GM23338 (cell line): ENCODE results near the gene RAB11FIP4. TPM values are rescaled to one million over a fixed set of nuclear protein-coding genes. Genes with fewer than 3 reads are reported as not detected.

ENCODE experiments used
- ATAC-seq: fragments of 200-7000 bp; cut with Tn5 transposase; 3 replicates; pipeline ENCODE4 v1.9.1; 2020
- DNase-seq: peaks from one replicate; pipeline ENCODE4 v3.0.0-alpha.2; 2015; ENCODE audit warnings: low spot score
- H2AFZ ChIP-seq: fragments of 200-600 bp; sonication (generic); 2 replicates; pipeline ENCODE4 v1.8.0; 2016; ENCODE audit warnings: antibody characterized with exemption, mild to moderate bottlenecking, moderate library complexity
- H3F3A ChIP-seq: fragments of 200-600 bp; sonication (generic); replicated peaks from 2 replicates; pipeline ENCODE4 v1.8.0; 2017; ENCODE audit warnings: antibody characterized with exemption, mixed run types, low read depth
- H3K27ac ChIP-seq: fragments of 200-600 bp; sonication (generic); 2 replicates; pipeline ENCODE4 v1.6.1; 2016; ENCODE audit warnings: low read depth
- H3K27me3 ChIP-seq: fragments of 200-600 bp; sonication (generic); 2 replicates; pipeline ENCODE4 v1.8.0; 2016; ENCODE audit warnings: mild to moderate bottlenecking, mixed run types, moderate library complexity; ENCODE audit not compliant: insufficient read depth
- H3K36me3 ChIP-seq: fragments of 200-600 bp; sonication (generic); 2 replicates; pipeline ENCODE4 v1.8.0; 2016; ENCODE audit warnings: mild to moderate bottlenecking; ENCODE audit not compliant: insufficient read depth
- H3K4me1 ChIP-seq: fragments of 200-600 bp; sonication (generic); 2 replicates; pipeline ENCODE4 v1.8.0; 2016; ENCODE audit warnings: mild to moderate bottlenecking, moderate library complexity; ENCODE audit not compliant: insufficient read depth
- H3K4me2 ChIP-seq: fragments of 200-600 bp; sonication (generic); 2 replicates; pipeline ENCODE4 v1.7.1; 2017; ENCODE audit warnings: mixed run types
- H3K4me3 ChIP-seq: fragments of 200-600 bp; sonication (generic); 2 replicates; pipeline ENCODE4 v1.6.1; 2016; ENCODE audit warnings: mixed run types
- H3K79me2 ChIP-seq: fragments of 200-600 bp; sonication (generic); replicated peaks from 2 replicates; pipeline ENCODE4 v1.8.0; 2017; ENCODE audit warnings: mild to moderate bottlenecking; ENCODE audit not compliant: insufficient read depth
- H3K9me2 ChIP-seq: fragments of 200-600 bp; sonication (generic); 2 replicates; pipeline ENCODE4 v1.8.0; 2017; ENCODE audit not compliant: insufficient read depth
- H4K20me1 ChIP-seq: fragments of 200-600 bp; sonication (generic); replicated peaks from 2 replicates; pipeline ENCODE4 v1.8.0; 2017; ENCODE audit warnings: mild to moderate bottlenecking; ENCODE audit not compliant: insufficient read depth
- H3K27ac Mint-ChIP-seq: 2 replicates; pipeline ENCODE4 v1.8.0; 2020; ENCODE audit warnings: inconsistent platforms, mild to moderate bottlenecking, moderate library complexity, mixed read lengths
- H3K27me3 Mint-ChIP-seq: 3 replicates; pipeline ENCODE4 v1.8.0; 2022; ENCODE audit warnings: low read depth, mild to moderate bottlenecking, moderate library complexity, mixed read lengths, inconsistent platforms; ENCODE audit not compliant: insufficient read depth, poor library complexity
- H3K36me3 Mint-ChIP-seq: 3 replicates; pipeline ENCODE4 v1.8.0; 2021; ENCODE audit warnings: low read depth, mild to moderate bottlenecking, inconsistent platforms, moderate library complexity, mixed read lengths
- H3K4me1 Mint-ChIP-seq: 3 replicates; pipeline ENCODE4 v1.8.0; 2020; ENCODE audit warnings: mild to moderate bottlenecking, inconsistent platforms, mixed read lengths
- H3K4me3 Mint-ChIP-seq: 3 replicates; pipeline ENCODE4 v1.8.0; 2021; ENCODE audit warnings: moderate library complexity, mild to moderate bottlenecking, inconsistent platforms, mixed read lengths
- H3K9me3 Mint-ChIP-seq: 3 replicates; pipeline ENCODE4 v1.8.0; 2020; ENCODE audit warnings: moderate library complexity, mild to moderate bottlenecking, inconsistent platforms, mixed read lengths
- CREB1 ChIP-seq: fragments of 250-450 bp; sonication (Bioruptor Pico); IDR thresholded peaks from 2 replicates; pipeline ENCODE4 v1.5.0; 2020; ENCODE audit warnings: low read depth, mild to moderate bottlenecking, moderate library complexity
- EZH2 ChIP-seq: fragments of 200-600 bp; sonication (generic); IDR thresholded peaks from one replicate; pipeline ENCODE4 v1.8.0; 2017; ENCODE audit warnings: antibody characterized with exemption, mild to moderate bottlenecking, low read depth; ENCODE audit not compliant: unreplicated experiment
- EZH2phosphoT487 ChIP-seq: fragments of 200-600 bp; sonication (generic); IDR thresholded peaks from one replicate; pipeline ENCODE4 v1.8.1; 2018; ENCODE audit warnings: antibody characterized with exemption; ENCODE audit not compliant: unreplicated experiment
- JUNB ChIP-seq: IDR thresholded peaks from one replicate; pipeline ENCODE4 v1.6.1; 2016; ENCODE audit warnings: antibody characterized with exemption; ENCODE audit not compliant: unreplicated experiment
- NANOG ChIP-seq: IDR thresholded peaks from 2 replicates; pipeline ENCODE4 v1.6.1; 2016; ENCODE audit warnings: antibody characterized with exemption, borderline replicate concordance
- POLR2AphosphoS5 ChIP-seq: IDR thresholded peaks from 2 replicates; pipeline ENCODE4 v1.6.1; 2016; ENCODE audit warnings: antibody characterized with exemption, low read depth
- STAT1 ChIP-seq: IDR thresholded peaks from one replicate; pipeline ENCODE4 v1.6.1; 2016; ENCODE audit warnings: antibody characterized with exemption; ENCODE audit not compliant: unreplicated experiment
- ZNF114 ChIP-seq: fragments of 250-450 bp; sonication (Bioruptor Pico); IDR thresholded peaks from 2 replicates; pipeline ENCODE4 v1.5.0; 2020; ENCODE audit warnings: mild to moderate bottlenecking, moderate library complexity
- ZNF331 ChIP-seq: fragments of 250-450 bp; sonication (Bioruptor Pico); IDR thresholded peaks from 2 replicates; pipeline ENCODE4 v1.5.0; 2020; ENCODE audit warnings: low read depth, mild to moderate bottlenecking, moderate library complexity
- ZNF462 ChIP-seq: fragments of 250-450 bp; sonication (Bioruptor Pico); IDR thresholded peaks from 2 replicates; pipeline ENCODE4 v1.5.0; 2020; ENCODE audit warnings: mild to moderate bottlenecking, moderate library complexity
- polyA plus RNA-seq: library from polyadenylated mRNA; unstranded; fragments of >200 nt; fragmentation: Nextera tagmentation; extraction: Ambion mirVana; gene quantifications from 2 replicates; pipeline ENCODE4 v1.2.1, GENCODE V29; 2016
- total RNA-seq: library from RNA; depleted of rRNA; stranded (reverse); fragments of >200 nt; shearing (Covaris generic); gene quantifications from 2 replicates; pipeline ENCODE4 v1.2.3, GENCODE V29; 2014
- TF ChIP-seq, protein P1 (sequence below), 2 experiments: fragments of 200-600 bp in 1 of 2; sonication (generic) in 1 of 2; conservative IDR thresholded peaks; 2 replicates each; pipeline versions ENCODE4 v1.5.1 to v1.6.1; 2016 to 2017; ENCODE audit warnings: antibody characterized with exemption in 2 of 2, low read depth in 2 of 2, mild to moderate bottlenecking in 2 of 2, moderate library complexity in 1 of 2
- TF ChIP-seq, protein P2 (sequence below): IDR thresholded peaks from one replicate; pipeline ENCODE4 v1.6.1; 2018; ENCODE audit warnings: antibody characterized with exemption; ENCODE audit not compliant: unreplicated experiment
- TF ChIP-seq, protein P3 (sequence below): IDR thresholded peaks from 2 replicates; pipeline ENCODE4 v1.6.1; 2016; ENCODE audit warnings: antibody characterized with exemption

The RAB11FIP4 gene
- total and polyA plus RNA-seq, 2 experiments from 2014 or later: 26.0 to 65.6 TPM

- no peaks in the 10 kb centered on the region for H3K36me3 Mint-ChIP-seq
- no peak overlapping the region for H3K4me3 ChIP-seq
- H3K27ac Mint-ChIP-seq: no peak overlapping the region
- no peaks in the 10 kb centered on the region for H3K9me2 ChIP-seq
- TF ChIP-seq CREB1 (CRISPR knock-in tag) (no peak), ZNF114 (no peak), EZH2phosphoT487 (no peak), NANOG (no peak), POLR2AphosphoS5 (no peak), EZH2 (no peak), ZNF331 (CRISPR knock-in tag) (no peak), STAT1 (no peak), JUNB (no peak), ZNF462 (CRISPR knock-in tag) (no peak)
- TF ChIP-seq, protein P1, sequence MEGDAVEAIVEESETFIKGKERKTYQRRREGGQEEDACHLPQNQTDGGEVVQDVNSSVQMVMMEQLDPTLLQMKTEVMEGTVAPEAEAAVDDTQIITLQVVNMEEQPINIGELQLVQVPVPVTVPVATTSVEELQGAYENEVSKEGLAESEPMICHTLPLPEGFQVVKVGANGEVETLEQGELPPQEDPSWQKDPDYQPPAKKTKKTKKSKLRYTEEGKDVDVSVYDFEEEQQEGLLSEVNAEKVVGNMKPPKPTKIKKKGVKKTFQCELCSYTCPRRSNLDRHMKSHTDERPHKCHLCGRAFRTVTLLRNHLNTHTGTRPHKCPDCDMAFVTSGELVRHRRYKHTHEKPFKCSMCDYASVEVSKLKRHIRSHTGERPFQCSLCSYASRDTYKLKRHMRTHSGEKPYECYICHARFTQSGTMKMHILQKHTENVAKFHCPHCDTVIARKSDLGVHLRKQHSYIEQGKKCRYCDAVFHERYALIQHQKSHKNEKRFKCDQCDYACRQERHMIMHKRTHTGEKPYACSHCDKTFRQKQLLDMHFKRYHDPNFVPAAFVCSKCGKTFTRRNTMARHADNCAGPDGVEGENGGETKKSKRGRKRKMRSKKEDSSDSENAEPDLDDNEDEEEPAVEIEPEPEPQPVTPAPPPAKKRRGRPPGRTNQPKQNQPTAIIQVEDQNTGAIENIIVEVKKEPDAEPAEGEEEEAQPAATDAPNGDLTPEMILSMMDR (conservative IDR thresholded peaks at IDR 0.05; ENCODE audit: low read depth in 2 of 2): no peak
- TF ChIP-seq, protein P2, sequence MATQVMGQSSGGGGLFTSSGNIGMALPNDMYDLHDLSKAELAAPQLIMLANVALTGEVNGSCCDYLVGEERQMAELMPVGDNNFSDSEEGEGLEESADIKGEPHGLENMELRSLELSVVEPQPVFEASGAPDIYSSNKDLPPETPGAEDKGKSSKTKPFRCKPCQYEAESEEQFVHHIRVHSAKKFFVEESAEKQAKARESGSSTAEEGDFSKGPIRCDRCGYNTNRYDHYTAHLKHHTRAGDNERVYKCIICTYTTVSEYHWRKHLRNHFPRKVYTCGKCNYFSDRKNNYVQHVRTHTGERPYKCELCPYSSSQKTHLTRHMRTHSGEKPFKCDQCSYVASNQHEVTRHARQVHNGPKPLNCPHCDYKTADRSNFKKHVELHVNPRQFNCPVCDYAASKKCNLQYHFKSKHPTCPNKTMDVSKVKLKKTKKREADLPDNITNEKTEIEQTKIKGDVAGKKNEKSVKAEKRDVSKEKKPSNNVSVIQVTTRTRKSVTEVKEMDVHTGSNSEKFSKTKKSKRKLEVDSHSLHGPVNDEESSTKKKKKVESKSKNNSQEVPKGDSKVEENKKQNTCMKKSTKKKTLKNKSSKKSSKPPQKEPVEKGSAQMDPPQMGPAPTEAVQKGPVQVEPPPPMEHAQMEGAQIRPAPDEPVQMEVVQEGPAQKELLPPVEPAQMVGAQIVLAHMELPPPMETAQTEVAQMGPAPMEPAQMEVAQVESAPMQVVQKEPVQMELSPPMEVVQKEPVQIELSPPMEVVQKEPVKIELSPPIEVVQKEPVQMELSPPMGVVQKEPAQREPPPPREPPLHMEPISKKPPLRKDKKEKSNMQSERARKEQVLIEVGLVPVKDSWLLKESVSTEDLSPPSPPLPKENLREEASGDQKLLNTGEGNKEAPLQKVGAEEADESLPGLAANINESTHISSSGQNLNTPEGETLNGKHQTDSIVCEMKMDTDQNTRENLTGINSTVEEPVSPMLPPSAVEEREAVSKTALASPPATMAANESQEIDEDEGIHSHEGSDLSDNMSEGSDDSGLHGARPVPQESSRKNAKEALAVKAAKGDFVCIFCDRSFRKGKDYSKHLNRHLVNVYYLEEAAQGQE: no peak
- TF ChIP-seq, protein P3, sequence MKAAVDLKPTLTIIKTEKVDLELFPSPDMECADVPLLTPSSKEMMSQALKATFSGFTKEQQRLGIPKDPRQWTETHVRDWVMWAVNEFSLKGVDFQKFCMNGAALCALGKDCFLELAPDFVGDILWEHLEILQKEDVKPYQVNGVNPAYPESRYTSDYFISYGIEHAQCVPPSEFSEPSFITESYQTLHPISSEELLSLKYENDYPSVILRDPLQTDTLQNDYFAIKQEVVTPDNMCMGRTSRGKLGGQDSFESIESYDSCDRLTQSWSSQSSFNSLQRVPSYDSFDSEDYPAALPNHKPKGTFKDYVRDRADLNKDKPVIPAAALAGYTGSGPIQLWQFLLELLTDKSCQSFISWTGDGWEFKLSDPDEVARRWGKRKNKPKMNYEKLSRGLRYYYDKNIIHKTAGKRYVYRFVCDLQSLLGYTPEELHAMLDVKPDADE: no peak
- H3K4me3 Mint-ChIP-seq: no peak overlapping the region
- H3K79me2 ChIP-seq: peaks cover 40% of the 10 kb centered on the region
- H3K4me1 ChIP-seq: peaks cover 8% of the 10 kb centered on the region; the same call in 1 of the 2 replicates
- DNase-seq (no peak), ATAC-seq (no peak)
- no peaks in the 10 kb centered on the region for H3K27me3 ChIP-seq
- H2AFZ ChIP-seq: no peak overlapping the region
- H3K4me1 Mint-ChIP-seq: peaks cover 12% of the 10 kb centered on the region
- H3K27me3 Mint-ChIP-seq: peaks cover 1% of the 10 kb centered on the region
- H3K36me3 ChIP-seq: no peaks in the 10 kb centered on the region
- H3K9me3 Mint-ChIP-seq: no peaks in the 10 kb centered on the region
- H3F3A ChIP-seq: no peaks in the 10 kb centered on the region
- H4K20me1 ChIP-seq: peaks cover 3% of the 10 kb centered on the region; the same call in 1 of the 2 replicates
- no peak overlapping the region for H3K4me2 ChIP-seq
- H3K27ac ChIP-seq: no peak overlapping the region
Measured at GRCh38 chr17:31511195-31511578, 119.7 kb downstream of the RAB11FIP4 start.
